HepG2 (cell line): ENCODE measurements around the gene KCTD21. TPM values are rescaled to one million over a fixed set of nuclear protein-coding genes. Genes with fewer than 3 reads are reported as not detected.

Experiments
- BHLHE40 ChIP-seq: IDR thresholded peaks from 2 replicates; pipeline ENCODE4 v1.6.1; 2011; ENCODE audit warnings: low read length, improper control_type of control experiment
- DNMT1 ChIP-seq: sonication (generic); formaldehyde crosslinking; IDR thresholded peaks from 2 replicates; pipeline ENCODE4 v1.5.1; 2020; ENCODE audit warnings: mild to moderate bottlenecking, missing genetic modification reagents
- EED ChIP-seq: sonication (generic); formaldehyde crosslinking; IDR thresholded peaks from 2 replicates; pipeline ENCODE4 v1.5.0; 2020; ENCODE audit warnings: mild to moderate bottlenecking, missing genetic modification reagents
- FOSL1 ChIP-seq: sonication (generic); formaldehyde crosslinking; IDR thresholded peaks from 2 replicates; pipeline ENCODE4 v1.9.0; 2021; ENCODE audit warnings: missing genetic modification reagents, borderline replicate concordance
- GABPA ChIP-seq, 2 experiments: IDR thresholded peaks; 2 replicates each; pipeline ENCODE4 v1.6.1; 2011 to 2016; ENCODE audit warnings: low read depth in 2 of 2, low read length in 1 of 2, missing biosample characterization in 1 of 2, missing genetic modification characterization in 1 of 2
- GZF1 ChIP-seq: sonication (generic); formaldehyde crosslinking; IDR thresholded peaks from 2 replicates; pipeline ENCODE4 v1.5.1; 2020; ENCODE audit warnings: mild to moderate bottlenecking, missing genetic modification reagents
- HMG20A ChIP-seq: IDR thresholded peaks from 2 replicates; pipeline ENCODE4 v1.6.1; 2016; ENCODE audit warnings: borderline replicate concordance
- IRX3 ChIP-seq: sonication (generic); formaldehyde crosslinking; IDR thresholded peaks from 2 replicates; pipeline ENCODE4 v1.8.1; 2023; ENCODE audit warnings: mild to moderate bottlenecking, low read depth, missing genetic modification reagents, borderline replicate concordance
- KMT2B ChIP-seq: IDR thresholded peaks from 2 replicates; pipeline ENCODE4 v1.6.1; 2016; ENCODE audit warnings: missing genetic modification reagents, missing compliant biosample characterization
- NFE2 ChIP-seq: sonication (generic); formaldehyde crosslinking; IDR thresholded peaks from 2 replicates; pipeline ENCODE4 v1.4.0; 2020; ENCODE audit warnings: missing genetic modification reagents
- NFKB2 ChIP-seq: sonication (generic); formaldehyde crosslinking; IDR thresholded peaks from 2 replicates; pipeline ENCODE4 v1.4.0; 2020; ENCODE audit warnings: missing genetic modification reagents, borderline replicate concordance
- NFRKB ChIP-seq: fragments of 450-650 bp; IDR thresholded peaks from 2 replicates; pipeline ENCODE4 v1.6.1; 2017
- NR2F6 ChIP-seq, 2 experiments: IDR thresholded peaks; 2 replicates each; pipeline ENCODE4 v1.6.1; 2016; ENCODE audit warnings: antibody characterized with exemption in 1 of 2, mild to moderate bottlenecking in 1 of 2
- PHF5A ChIP-seq: IDR thresholded peaks from one replicate; pipeline ENCODE4 v1.6.1; 2018; ENCODE audit warnings: low read depth, missing genetic modification reagents; ENCODE audit not compliant: unreplicated experiment
- PITX1 ChIP-seq: sonication (generic); formaldehyde crosslinking; IDR thresholded peaks from 2 replicates; pipeline ENCODE4 v1.5.1; 2020; ENCODE audit warnings: mild to moderate bottlenecking, missing genetic modification reagents
- POGZ ChIP-seq: sonication (generic); formaldehyde crosslinking; IDR thresholded peaks from 2 replicates; pipeline ENCODE4 v1.4.0; 2020; ENCODE audit warnings: mild to moderate bottlenecking, missing genetic modification reagents
- REL ChIP-seq: sonication (generic); formaldehyde crosslinking; conservative IDR thresholded peaks from 2 replicates; pipeline ENCODE4 v1.8.0; 2022; ENCODE audit warnings: mild to moderate bottlenecking, missing genetic modification reagents, moderate library complexity
- RORA ChIP-seq: sonication (generic); formaldehyde crosslinking; IDR thresholded peaks from 2 replicates; pipeline ENCODE4 v1.5.0; 2020; ENCODE audit warnings: mild to moderate bottlenecking, missing genetic modification reagents, moderate library complexity
- U2AF2 ChIP-seq: fragments of 200-400 bp; formaldehyde crosslinking; IDR thresholded peaks from 2 replicates; pipeline ENCODE4 v1.6.1; 2017; ENCODE audit warnings: low read depth, mild to moderate bottlenecking, low read length
- ZNF776 ChIP-seq: sonication (generic); formaldehyde crosslinking; IDR thresholded peaks from 2 replicates; pipeline ENCODE4 v1.4.0; 2020; ENCODE audit warnings: mild to moderate bottlenecking, missing genetic modification reagents
- ZNF781 ChIP-seq: sonication (generic); formaldehyde crosslinking; IDR thresholded peaks from 2 replicates; pipeline ENCODE4 v1.5.1; 2020; ENCODE audit warnings: borderline replicate concordance, mild to moderate bottlenecking, missing genetic modification reagents; ENCODE audit errors: not compliant biosample characterization
- ZNF841 ChIP-seq: sonication (generic); formaldehyde crosslinking; IDR thresholded peaks from 2 replicates; pipeline ENCODE4 v1.8.1; 2023; ENCODE audit warnings: missing genetic modification reagents, borderline replicate concordance
- polyA plus RNA-seq, 8 experiments: library from polyadenylated mRNA; depleted of rRNA in 3 of 8; stranded (reverse) in 7 of 8; unstranded in 1 of 8; fragments of >200 nt; fragmentation: Illumina TruSeq in 4 of 8; extraction: Trizol in 4 of 8; gene quantifications; 2 replicates each; pipeline versions ENCODE4 v1.2.1 to v1.2.3, GENCODE V29; 2011 to 2016; ENCODE audit warnings: low read depth in 4 of 8, missing spikeins in 1 of 8, mixed read lengths in 1 of 8; ENCODE audit not compliant: insufficient read depth in 1 of 8
- total RNA-seq, 5 experiments: library from RNA; depleted of rRNA; stranded (reverse); fragments of >200 nt; fragmentation: Illumina TruSeq; extraction: Trizol; gene quantifications; 2 replicates each; pipeline ENCODE4 v1.2.3, GENCODE V29; 2016; ENCODE audit warnings: low read depth in 1 of 5
- TF ChIP-seq, protein P1 (sequence below), 2 experiments: IDR thresholded peaks; 2 replicates each; pipeline ENCODE4 v1.6.1; 2011 to 2012; ENCODE audit warnings: low read length in 2 of 2, borderline replicate concordance in 1 of 2, low read depth in 1 of 2, mild to moderate bottlenecking in 1 of 2, moderate library complexity in 1 of 2
- TF ChIP-seq, protein P2 (sequence below): IDR thresholded peaks from 2 replicates; pipeline ENCODE4 v1.6.1; 2016; ENCODE audit warnings: missing biosample characterization, missing genetic modification reagents, low read depth
- TF ChIP-seq, protein P3 (sequence below): sonication (generic); formaldehyde crosslinking; IDR thresholded peaks from 2 replicates; pipeline ENCODE4 v1.8.0; 2022; ENCODE audit warnings: missing genetic modification reagents, low read depth, mild to moderate bottlenecking, borderline replicate concordance

KCTD21 gene
- total and polyA plus RNA-seq, 2 of the 13 experiments (the other 11 are each of a cell fraction or from before 2014, with no cell fraction given), result 3.1 to 13.5 TPM

DNA sequence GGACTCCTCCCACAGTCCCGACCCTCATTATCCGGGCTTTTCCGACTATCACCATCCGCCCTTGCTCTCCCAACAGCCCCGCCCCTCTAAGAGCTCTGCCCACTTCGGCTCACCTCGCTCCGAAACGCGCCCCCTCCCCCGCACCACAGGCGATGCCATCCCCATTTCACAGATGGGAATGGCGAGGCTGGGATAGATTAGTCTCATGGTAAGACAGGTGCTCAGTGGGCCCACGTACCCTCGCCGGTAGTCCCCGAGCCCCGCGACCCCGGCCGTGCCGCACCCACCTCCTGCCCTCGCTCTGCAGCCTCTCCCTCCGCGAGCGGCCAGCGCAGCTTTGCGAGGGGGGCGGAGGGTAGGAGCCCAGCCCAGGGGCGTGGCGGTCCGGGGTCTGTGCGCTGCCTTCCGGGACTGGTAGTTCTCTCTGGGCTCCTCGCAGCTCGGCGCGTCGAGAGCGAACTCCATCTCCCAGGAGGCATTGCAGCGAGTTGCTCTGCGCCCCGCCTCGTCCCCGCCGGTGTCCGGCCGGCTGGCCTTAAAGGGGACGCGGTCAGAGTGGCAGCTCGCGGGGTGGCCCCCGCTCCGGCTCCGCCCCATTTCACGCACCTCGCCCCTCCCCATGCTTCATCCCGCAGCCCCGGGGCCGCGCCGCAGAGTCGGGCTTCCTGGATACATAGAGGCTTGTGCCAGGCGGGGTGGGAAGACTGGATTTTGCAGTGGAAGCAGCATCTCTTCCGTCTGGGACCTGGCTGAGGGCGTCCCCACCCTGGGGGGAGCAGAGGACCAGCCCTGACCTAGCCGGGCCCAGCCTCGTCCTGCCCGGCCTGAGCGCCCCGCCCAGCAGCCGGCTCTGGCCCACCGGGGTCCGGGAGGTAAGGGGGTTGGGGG is at the start of gene KCTD21, which contains the start of gene USP35 (continued):
- TF ChIP-seq, protein P1, sequence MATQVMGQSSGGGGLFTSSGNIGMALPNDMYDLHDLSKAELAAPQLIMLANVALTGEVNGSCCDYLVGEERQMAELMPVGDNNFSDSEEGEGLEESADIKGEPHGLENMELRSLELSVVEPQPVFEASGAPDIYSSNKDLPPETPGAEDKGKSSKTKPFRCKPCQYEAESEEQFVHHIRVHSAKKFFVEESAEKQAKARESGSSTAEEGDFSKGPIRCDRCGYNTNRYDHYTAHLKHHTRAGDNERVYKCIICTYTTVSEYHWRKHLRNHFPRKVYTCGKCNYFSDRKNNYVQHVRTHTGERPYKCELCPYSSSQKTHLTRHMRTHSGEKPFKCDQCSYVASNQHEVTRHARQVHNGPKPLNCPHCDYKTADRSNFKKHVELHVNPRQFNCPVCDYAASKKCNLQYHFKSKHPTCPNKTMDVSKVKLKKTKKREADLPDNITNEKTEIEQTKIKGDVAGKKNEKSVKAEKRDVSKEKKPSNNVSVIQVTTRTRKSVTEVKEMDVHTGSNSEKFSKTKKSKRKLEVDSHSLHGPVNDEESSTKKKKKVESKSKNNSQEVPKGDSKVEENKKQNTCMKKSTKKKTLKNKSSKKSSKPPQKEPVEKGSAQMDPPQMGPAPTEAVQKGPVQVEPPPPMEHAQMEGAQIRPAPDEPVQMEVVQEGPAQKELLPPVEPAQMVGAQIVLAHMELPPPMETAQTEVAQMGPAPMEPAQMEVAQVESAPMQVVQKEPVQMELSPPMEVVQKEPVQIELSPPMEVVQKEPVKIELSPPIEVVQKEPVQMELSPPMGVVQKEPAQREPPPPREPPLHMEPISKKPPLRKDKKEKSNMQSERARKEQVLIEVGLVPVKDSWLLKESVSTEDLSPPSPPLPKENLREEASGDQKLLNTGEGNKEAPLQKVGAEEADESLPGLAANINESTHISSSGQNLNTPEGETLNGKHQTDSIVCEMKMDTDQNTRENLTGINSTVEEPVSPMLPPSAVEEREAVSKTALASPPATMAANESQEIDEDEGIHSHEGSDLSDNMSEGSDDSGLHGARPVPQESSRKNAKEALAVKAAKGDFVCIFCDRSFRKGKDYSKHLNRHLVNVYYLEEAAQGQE (IDR thresholded peaks at IDR 0.05; ENCODE audit: borderline replicate concordance in 1 of 2, low read depth in 1 of 2, low read length in 2 of 2), result no peak
- TF ChIP-seq DNMT1 (CRISPR knock-in tag) (peak; percentile 19; the same call in 1 of the 2 replicates), U2AF2 (0 out of 2 replicates have a peak, but pooled peaks have one; percentile 36), PHF5A (CRISPR knock-in tag) (no peak), GZF1 (CRISPR knock-in tag) (no peak), ZNF781 (CRISPR knock-in tag) (peak; percentile 65), REL (CRISPR knock-in tag) (peak; percentile 68; the same call in 1 of the 2 replicates), PITX1 (CRISPR knock-in tag) (peak; percentile 70), ZNF776 (CRISPR knock-in tag) (peak; percentile 31; the same call in 1 of the 2 replicates), POGZ (CRISPR knock-in tag) (peak; percentile 90), RORA (no peak), NR2F6 (IDR thresholded peaks at IDR 0.05) (no peak), NR2F6 (CRISPR knock-in tag; IDR thresholded peaks at IDR 0.05) (peak; percentile 48), KMT2B (CRISPR knock-in tag) (0 out of 2 replicates have a peak, but pooled peaks have one; percentile 56), HMG20A (CRISPR knock-in tag) (0 out of 2 replicates have a peak, but pooled peaks have one; percentile 16), ZNF841 (CRISPR knock-in tag) (no peak), IRX3 (no peak), BHLHE40 (no peak), NFE2 (CRISPR knock-in tag) (no peak), GABPA (IDR thresholded peaks at IDR 0.05; ENCODE audit: low read depth, low read length) (peak; percentile 17; the same call in 1 of the 2 replicates), GABPA (CRISPR knock-in tag; IDR thresholded peaks at IDR 0.05; ENCODE audit: low read depth) (peak; percentile 75), NFKB2 (CRISPR knock-in tag) (no peak), FOSL1 (no peak), NFRKB (no peak), EED (0 out of 2 replicates have a peak, but pooled peaks have one; percentile 58)
- TF ChIP-seq, protein P2, sequence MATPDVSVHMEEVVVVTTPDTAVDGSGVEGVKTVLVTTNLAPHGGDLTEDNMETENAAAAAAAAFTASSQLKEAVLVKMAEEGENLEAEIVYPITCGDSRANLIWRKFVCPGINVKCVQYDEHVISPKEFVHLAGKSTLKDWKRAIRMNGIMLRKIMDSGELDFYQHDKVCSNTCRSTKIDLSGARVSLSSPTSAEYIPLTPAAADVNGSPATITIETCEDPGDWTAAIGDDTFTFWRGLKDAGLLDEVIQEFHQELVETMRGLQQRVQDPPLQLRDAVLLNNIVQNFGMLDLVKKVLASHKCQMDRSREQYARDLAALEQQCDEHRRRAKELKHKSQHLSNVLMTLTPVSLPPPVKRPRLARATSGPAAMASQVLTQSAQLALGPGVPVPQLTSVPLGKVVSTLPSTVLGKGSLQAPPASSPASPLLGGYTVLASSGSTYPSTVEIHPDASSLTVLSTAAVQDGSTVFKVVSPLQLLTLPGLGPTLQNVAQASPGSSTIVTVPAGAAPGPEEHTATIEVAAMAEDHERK, result 0 out of 2 replicates have a peak, but pooled peaks have one; percentile 23
- TF ChIP-seq, protein P3, sequence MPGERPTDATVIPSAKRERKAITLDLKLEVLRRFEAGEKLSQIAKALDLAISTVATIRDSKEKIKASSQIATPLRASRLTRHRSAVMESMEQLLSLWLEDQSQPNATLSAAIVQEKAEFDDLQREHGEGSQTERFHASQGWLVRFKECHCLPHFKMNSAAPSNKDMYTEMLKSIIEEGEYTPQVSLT (CRISPR knock-in tag), result no peak
